ENCODE results near the gene SUGP2.
A peak's percentile ranks its signal among the peaks of the same experiment; 100 is the strongest.

SUGP2 gene

GRCh38 chr19:18999896-19000620 is 33.3 kb downstream of the SUGP2 start:
- no peaks in the 10 kb centered on the region for H3K9me3 ChIP-seq (ENCODE audit: insufficient read depth, low read length, severe bottlenecking)
- no peak overlapping the region for H3K4me2 ChIP-seq (ENCODE audit: insufficient read depth, low read length)
- DNase-seq: no peak
- peaks cover 32% of the 10 kb centered on the region; the same call in 1 of the 2 replicates for H4K20me1 ChIP-seq (ENCODE audit: insufficient read depth, low read length)
- ATAC-seq (ENCODE audit: insufficient read depth, low read depth): no peak
- no peak overlapping the region for H3K4me3 ChIP-seq (ENCODE audit: low read depth in 1 of 2, low read length in 2 of 2)
- H3K79me2 ChIP-seq (ENCODE audit: insufficient read depth, low read length): peaks cover 4% of the 10 kb centered on the region; the same call in 1 of the 2 replicates
- H3K4me1 ChIP-seq (ENCODE audit: insufficient read depth, low read length): no peaks in the 10 kb centered on the region
- H3K27ac ChIP-seq (ENCODE audit: low read length): no peak overlapping the region
- H2AFZ ChIP-seq (ENCODE audit: low read depth, low read length): no peak overlapping the region
- peaks cover 89% of the 10 kb centered on the region for H3K36me3 ChIP-seq (ENCODE audit: insufficient read depth, low read length)
- H3K27me3 ChIP-seq (ENCODE audit: insufficient read depth, low read length, poor library complexity): no peaks in the 10 kb centered on the region
- TF ChIP-seq EZH2 (IDR thresholded peaks at IDR 0.05; ENCODE audit: borderline replicate concordance, low read depth, low read length, severe bottlenecking) (no peak), CTCF (IDR thresholded peaks at IDR 0.05; ENCODE audit: borderline replicate concordance, extremely low read depth, low read length, poor library complexity, severe bottlenecking) (no peak)
- no peak overlapping the region for H3K9ac ChIP-seq (ENCODE audit: low read depth, low read length)

DNA sequence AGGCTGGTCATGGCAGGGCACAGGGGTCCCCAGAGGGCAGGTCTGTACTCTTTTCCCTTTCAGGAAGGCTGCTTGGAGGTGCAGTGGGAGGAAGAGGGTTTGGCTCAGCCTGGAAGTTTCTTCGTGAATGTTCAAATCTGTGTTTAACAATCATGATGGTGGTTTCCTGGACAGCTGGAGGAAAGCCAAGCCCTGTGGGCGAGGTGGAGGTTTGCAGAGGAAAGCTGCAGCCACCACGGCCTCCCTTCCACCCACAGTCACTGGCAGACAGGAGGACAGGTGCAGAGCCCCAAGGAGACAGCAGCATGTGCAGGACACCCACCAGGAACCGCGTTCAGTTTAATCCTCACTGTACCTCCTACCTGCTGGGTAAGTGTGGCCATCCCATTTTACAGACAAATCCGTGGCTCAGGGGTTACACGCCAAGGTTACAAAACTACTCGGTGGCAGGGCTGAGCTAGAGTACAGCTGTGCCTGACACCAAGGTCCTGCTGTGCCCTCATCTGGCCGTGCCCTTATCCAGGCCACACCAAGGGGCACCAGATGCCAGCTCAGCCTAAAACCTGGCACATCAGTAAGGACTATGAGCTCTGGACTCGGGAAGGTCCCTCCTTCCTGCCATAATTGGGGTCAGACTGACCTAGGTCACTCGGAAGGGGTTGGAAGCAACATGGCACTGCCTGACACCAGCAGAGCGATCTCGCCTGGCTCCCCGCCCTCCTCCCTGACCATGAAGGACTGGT is 34.1 kb downstream of the SUGP2 start:
- TF ChIP-seq EZH2 (IDR thresholded peaks at IDR 0.05; ENCODE audit: borderline replicate concordance, low read depth, low read length, severe bottlenecking) (no peak), CTCF (IDR thresholded peaks at IDR 0.05; ENCODE audit: borderline replicate concordance, extremely low read depth, low read length, poor library complexity, severe bottlenecking) (no peak)
- ATAC-seq (ENCODE audit: insufficient read depth, low read depth) (no peak), DNase-seq (peak; percentile 27)
- peaks cover 89% of the 10 kb centered on the region for H3K36me3 ChIP-seq (ENCODE audit: insufficient read depth, low read length)
- H3K27ac ChIP-seq (ENCODE audit: low read length): no peak overlapping the region
- no peak overlapping the region for H3K4me2 ChIP-seq (ENCODE audit: insufficient read depth, low read length)
- H4K20me1 ChIP-seq (ENCODE audit: insufficient read depth, low read length): peaks cover 29% of the 10 kb centered on the region; the same call in 1 of the 2 replicates
- no peak overlapping the region for H3K9ac ChIP-seq (ENCODE audit: low read depth, low read length)
- no peak overlapping the region for H3K4me3 ChIP-seq (ENCODE audit: low read depth in 1 of 2, low read length in 2 of 2)
- no peaks in the 10 kb centered on the region for H3K4me1 ChIP-seq (ENCODE audit: insufficient read depth, low read length)
- H3K27me3 ChIP-seq (ENCODE audit: insufficient read depth, low read length, poor library complexity): no peaks in the 10 kb centered on the region
- no peak overlapping the region for H2AFZ ChIP-seq (ENCODE audit: low read depth, low read length)
- H3K9me3 ChIP-seq (ENCODE audit: insufficient read depth, low read length, severe bottlenecking): no peaks in the 10 kb centered on the region
- 0 out of 2 replicates have a peak, but pooled peaks cover 3% of the 10 kb centered on the region for H3K79me2 ChIP-seq (ENCODE audit: insufficient read depth, low read length)

- Histone ChIP-seq H3K4me2 (ENCODE audit: insufficient read depth, low read length) (no peak overlapping the region), H2AFZ (ENCODE audit: low read depth, low read length) (no peak overlapping the region), H3K79me2 (ENCODE audit: insufficient read depth, low read length) (no peaks in the 10 kb centered on the region), H3K9me3 (ENCODE audit: insufficient read depth, low read length, severe bottlenecking) (no peaks in the 10 kb centered on the region), H3K36me3 (ENCODE audit: insufficient read depth, low read length) (peaks cover 89% of the 10 kb centered on the region), H4K20me1 (ENCODE audit: insufficient read depth, low read length) (peaks cover 29% of the 10 kb centered on the region; the same call in 1 of the 2 replicates), H3K27ac (ENCODE audit: low read length) (no peak overlapping the region), H3K9ac (ENCODE audit: low read depth, low read length) (no peak overlapping the region), H3K4me1 (ENCODE audit: insufficient read depth, low read length) (no peaks in the 10 kb centered on the region), H3K27me3 (ENCODE audit: insufficient read depth, low read length, poor library complexity) (no peaks in the 10 kb centered on the region), H3K4me3 (ENCODE audit: low read depth in 1 of 2, low read length in 2 of 2) (no peak overlapping the region)
- TF ChIP-seq EZH2 (IDR thresholded peaks at IDR 0.05; ENCODE audit: borderline replicate concordance, low read depth, low read length, severe bottlenecking): no peak
- TF ChIP-seq CTCF (IDR thresholded peaks at IDR 0.05; ENCODE audit: borderline replicate concordance, extremely low read depth, low read length, poor library complexity, severe bottlenecking): no peak
- ATAC-seq (ENCODE audit: insufficient read depth, low read depth) (no peak), DNase-seq (no peak)
These were observed 35.0 kb downstream of the SUGP2 start for GRCh38 chr19:18998276-18998675.

All from DND-41 (cell line).